Esophagus squamous epithelium (tissue), 5 donors: ENCODE results near the gene KRT86. TPM values are rescaled to one million over a fixed set of nuclear protein-coding genes. Genes with fewer than 3 reads are reported as not detected.

Experiments used
- DNase-seq: peaks from one replicate; lab custom pipeline; 2025; lab: John Stamatoyannopoulos, UW
- H3K27ac ChIP-seq, 4 donors: fragments of 200-600 bp; sonication (generic); one replicate each; pipeline ENCODE4 v1.5.1; 2016 to 2019; ENCODE audit warnings: mild to moderate bottlenecking in 1 of 4
- H3K27me3 ChIP-seq, 4 donors: fragments of 200-600 bp; sonication (generic); 1 replicate in 3 of 4; 2 replicates in 1 of 4; pipeline versions ENCODE4 v1.5.1 to v1.6.0; 2017 to 2021; ENCODE audit warnings: antibody characterized with exemption in 1 of 4
- H3K36me3 ChIP-seq, 3 donors: fragments of 200-600 bp; sonication (generic); one replicate each; pipeline ENCODE4 v1.5.1; 2016 to 2019
- H3K4me1 ChIP-seq, 3 donors: fragments of 200-600 bp; sonication (generic); one replicate each; pipeline ENCODE4 v1.5.1; 2017 to 2019
- H3K4me3 ChIP-seq, 4 donors: fragments of 200-600 bp; sonication (generic); 1 replicate in 3 of 4; 2 replicates in 1 of 4; pipeline ENCODE4 v1.5.1; 2016 to 2019; ENCODE audit warnings: mild to moderate bottlenecking in 2 of 4, moderate library complexity in 1 of 4
- H3K9me3 ChIP-seq, 3 donors: fragments of 200-600 bp; sonication (generic); one replicate each; pipeline ENCODE4 v1.5.1; 2016 to 2019
- POLR2A ChIP-seq, 4 donors: fragments of 450-650 bp; IDR thresholded peaks; one replicate each; pipeline ENCODE4 v1.6.1; 2017; ENCODE audit warnings: antibody characterized with exemption in 4 of 4, mild to moderate bottlenecking in 4 of 4, moderate library complexity in 3 of 4
- WGBS, 2 donors: methylation state at CpG; one replicate each; pipeline ENCODE4 v1.1.5; 2018; 5-methylcytosine and 5-hydroxymethylcytosine counted together
- intact Hi-C: fragments of 100-400 bp; cut with DNase I; formaldehyde crosslinking; loops from one replicate; pipeline ENCODE4 v1.15.0; 2022
- total RNA-seq, 4 donors: library from RNA; depleted of rRNA; stranded (reverse); fragments of >200 nt; gene quantifications; one replicate each; pipeline ENCODE4 v1.1.0, GENCODE V29; 2016
- TF ChIP-seq, protein P1 (sequence below), 6 experiments: fragments of 450-650 bp in 4 of 6; fragments of 200-600 bp in 2 of 6; sonication (generic) in 2 of 6; IDR thresholded peaks; one replicate each; pipeline ENCODE4 v1.5.1; 2016 to 2019; ENCODE audit warnings: antibody characterized with exemption in 6 of 6, mild to moderate bottlenecking in 4 of 6, moderate library complexity in 4 of 6
- donor health status: DM: yes; HTN: yes; CAD: no.

Gene KRT86
- total RNA-seq, 4 donors from 2014 or later = not detected

DNA sequence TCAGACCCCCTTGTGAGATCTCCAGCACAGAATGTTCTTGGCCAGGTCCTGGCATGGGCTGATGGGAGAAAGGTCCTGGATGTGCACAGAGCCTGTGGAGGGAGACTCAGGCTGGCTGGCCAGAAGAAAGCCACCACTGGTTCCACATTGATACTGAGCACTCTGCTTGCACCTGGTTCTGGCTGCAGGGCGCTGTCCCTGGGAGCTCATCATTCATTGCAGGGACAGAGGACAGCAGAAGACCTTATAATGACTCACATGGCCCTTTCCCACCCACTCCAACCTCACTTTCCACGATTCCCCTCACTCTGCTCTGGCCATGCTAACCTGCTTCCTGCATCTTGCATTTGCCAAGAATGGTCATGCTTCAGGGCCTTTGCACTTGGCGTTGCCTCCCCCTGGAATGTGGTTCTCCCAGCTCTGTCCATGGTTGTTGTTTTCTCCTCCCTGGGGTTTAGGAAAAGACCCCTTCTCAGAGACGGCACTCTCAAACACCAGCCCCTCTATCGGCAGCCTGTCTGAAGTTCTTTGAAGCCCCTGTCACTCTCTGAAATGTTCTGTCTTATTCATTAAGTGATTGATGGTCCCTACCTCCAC is 31.1 kb upstream of the KRT86 start:
- Histone ChIP-seq H3K9me3 (no peaks in the 10 kb centered on the region), H3K4me3 (peak overlapping the region in 1 of 4 donors; percentile 37), H3K27me3 (peaks cover 0 to 5% (median 0%) of the 10 kb centered on the region in 4 donors), H3K27ac (peak overlapping the region; percentile 74 to 85 (median 84)), H3K4me1 (peaks cover 20 to 67% (median 27%) of the 10 kb centered on the region in 3 donors), H3K36me3 (no peaks in the 10 kb centered on the region)
- intact Hi-C loops = no loop called here
- no peak for TF ChIP-seq POLR2A (IDR thresholded peaks at IDR 0.05)
- TF ChIP-seq, protein P1, sequence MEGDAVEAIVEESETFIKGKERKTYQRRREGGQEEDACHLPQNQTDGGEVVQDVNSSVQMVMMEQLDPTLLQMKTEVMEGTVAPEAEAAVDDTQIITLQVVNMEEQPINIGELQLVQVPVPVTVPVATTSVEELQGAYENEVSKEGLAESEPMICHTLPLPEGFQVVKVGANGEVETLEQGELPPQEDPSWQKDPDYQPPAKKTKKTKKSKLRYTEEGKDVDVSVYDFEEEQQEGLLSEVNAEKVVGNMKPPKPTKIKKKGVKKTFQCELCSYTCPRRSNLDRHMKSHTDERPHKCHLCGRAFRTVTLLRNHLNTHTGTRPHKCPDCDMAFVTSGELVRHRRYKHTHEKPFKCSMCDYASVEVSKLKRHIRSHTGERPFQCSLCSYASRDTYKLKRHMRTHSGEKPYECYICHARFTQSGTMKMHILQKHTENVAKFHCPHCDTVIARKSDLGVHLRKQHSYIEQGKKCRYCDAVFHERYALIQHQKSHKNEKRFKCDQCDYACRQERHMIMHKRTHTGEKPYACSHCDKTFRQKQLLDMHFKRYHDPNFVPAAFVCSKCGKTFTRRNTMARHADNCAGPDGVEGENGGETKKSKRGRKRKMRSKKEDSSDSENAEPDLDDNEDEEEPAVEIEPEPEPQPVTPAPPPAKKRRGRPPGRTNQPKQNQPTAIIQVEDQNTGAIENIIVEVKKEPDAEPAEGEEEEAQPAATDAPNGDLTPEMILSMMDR (IDR thresholded peaks at IDR 0.05) = no peak
- 30 to 37% methylated on average over 5 of the region's 5 CpGs for WGBS, 2 donors
- no peak for DNase-seq

DNA sequence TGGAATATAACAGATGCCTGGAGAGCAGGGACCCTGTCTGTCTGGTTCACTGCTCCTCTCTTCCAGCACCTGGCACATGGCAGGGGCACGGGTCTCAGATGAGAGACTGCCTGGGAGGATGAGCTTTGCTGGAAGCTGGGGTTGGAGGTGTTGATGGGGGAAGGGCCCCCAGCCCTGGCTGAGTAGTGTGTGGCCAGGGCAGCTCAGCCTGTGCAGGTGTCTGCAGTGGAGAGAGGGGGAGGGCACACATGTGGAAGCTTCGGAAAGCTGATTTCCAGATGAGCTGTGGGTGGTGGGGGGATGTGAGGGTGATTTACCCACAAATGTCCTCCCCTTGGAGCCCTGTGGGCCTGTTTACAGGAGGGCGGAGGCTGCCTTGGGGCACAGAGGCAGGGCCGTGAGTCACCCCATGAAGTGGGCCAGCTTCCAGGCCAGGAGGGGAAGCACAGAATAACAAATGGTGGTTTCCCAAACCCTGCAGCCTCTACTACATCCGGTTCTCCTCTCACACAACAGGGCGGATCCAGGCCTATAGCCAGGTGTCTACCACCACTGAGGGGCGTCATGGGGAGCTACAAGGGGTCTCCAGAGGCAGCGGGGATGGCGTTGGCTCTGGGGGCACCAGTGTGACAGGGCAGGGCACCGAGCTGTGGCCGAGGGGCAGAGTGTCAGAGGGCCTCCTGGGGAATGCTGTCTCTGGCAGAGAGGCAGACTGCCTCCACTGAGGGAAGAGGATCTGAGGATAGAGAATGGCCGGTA is 30.4 kb upstream of the KRT86 start:
- Histone ChIP-seq H3K4me3 (peak overlapping the region in 1 of 4 donors; percentile 37), H3K36me3 (no peaks in the 10 kb centered on the region), H3K27ac (peak overlapping the region; percentile 74 to 85 (median 84)), H3K4me1 (peaks cover 20 to 73% (median 29%) of the 10 kb centered on the region in 3 donors), H3K27me3 (peaks cover 0 to 12% (median 0%) of the 10 kb centered on the region in 4 donors), H3K9me3 (no peaks in the 10 kb centered on the region)
- peak; percentile 37 for DNase-seq
- TF ChIP-seq, protein P1 (IDR thresholded peaks at IDR 0.05) = no peak
- no peak for TF ChIP-seq POLR2A (IDR thresholded peaks at IDR 0.05)
- intact Hi-C loops = no loop called here
- 17 to 21% methylated on average over 8 to 9 of the region's 12 CpGs for WGBS, 2 donors

DNA sequence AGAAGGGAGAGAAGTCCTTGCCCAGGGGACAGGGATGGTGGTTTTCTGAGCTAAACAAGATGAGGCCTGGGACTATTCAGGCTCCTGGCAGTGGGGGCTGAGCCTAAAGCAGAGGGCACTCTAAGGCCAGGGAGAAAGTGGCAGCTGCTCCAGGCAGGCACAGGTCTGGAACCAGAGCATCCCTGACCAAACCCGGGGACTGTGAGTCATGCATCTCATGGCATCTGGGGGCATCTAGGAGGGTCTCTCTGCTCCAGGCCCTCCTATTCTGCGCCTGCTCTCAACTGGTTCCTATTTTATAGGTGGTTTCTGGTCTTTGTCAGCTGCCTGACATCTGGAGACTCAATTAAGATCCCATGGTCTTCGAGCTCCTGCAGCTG is 29.8 kb upstream of the KRT86 start:
- intact Hi-C loops = no loop called here
- no peak for DNase-seq
- 40 to 54% methylated on average over 2 to 3 of the region's 3 CpGs for WGBS, 2 donors
- no peak overlapping the region for H3K4me3 ChIP-seq
- no peaks in the 10 kb centered on the region for H3K9me3 ChIP-seq
- H3K36me3 ChIP-seq = no peaks in the 10 kb centered on the region
- H3K27ac ChIP-seq = peak overlapping the region; percentile 74 to 85 (median 84)
- TF ChIP-seq POLR2A (IDR thresholded peaks at IDR 0.05) = no peak
- TF ChIP-seq, protein P1 (IDR thresholded peaks at IDR 0.05) = no peak
- peaks cover 20 to 76% (median 33%) of the 10 kb centered on the region in 3 donors for H3K4me1 ChIP-seq
- H3K27me3 ChIP-seq = peaks cover 0 to 18% (median 0%) of the 10 kb centered on the region in 4 donors

DNA sequence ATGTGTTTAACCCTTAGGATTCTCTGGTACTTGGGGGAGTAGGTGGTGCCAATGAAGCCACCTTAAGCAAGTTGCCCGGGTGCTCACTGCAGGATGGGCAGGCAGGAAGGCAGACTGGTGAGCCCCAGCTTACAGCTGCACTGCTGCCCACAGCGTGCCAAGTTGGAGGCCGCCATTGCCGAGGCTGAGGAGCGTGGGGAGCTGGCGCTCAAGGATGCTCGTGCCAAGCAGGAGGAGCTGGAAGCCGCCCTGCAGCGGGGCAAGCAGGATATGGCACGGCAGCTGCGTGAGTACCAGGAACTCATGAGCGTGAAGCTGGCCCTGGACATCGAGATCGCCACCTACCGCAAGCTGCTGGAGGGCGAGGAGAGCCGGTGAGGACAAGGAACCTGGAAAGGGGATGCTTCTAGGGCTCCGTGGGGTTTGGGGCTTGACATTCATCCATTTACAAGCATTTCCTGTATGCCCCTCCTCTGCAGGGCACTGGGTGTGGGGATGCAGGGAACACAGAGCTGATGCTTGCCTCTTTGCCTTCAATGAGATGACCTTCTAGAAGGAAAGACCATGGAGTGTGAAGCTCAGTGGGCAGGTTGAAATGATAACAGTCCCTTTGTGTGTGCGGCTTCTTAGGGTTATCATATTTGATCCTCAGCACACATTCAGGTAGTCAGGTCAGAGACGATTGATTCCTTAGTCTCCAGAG is 29.0 kb upstream of the KRT86 start:
- intact Hi-C loops = no loop called here

More for the DNA sequence above, 29.0 kb upstream of the KRT86 start:
- H3K4me1 ChIP-seq = peaks cover 20 to 74% (median 33%) of the 10 kb centered on the region in 3 donors
- no peak for DNase-seq
- 61 to 68% methylated on average over 10 to 16 of the region's 20 CpGs for WGBS, 2 donors
- H3K4me3 ChIP-seq = no peak overlapping the region
- no peak for TF ChIP-seq POLR2A (IDR thresholded peaks at IDR 0.05)
- TF ChIP-seq, protein P1 (IDR thresholded peaks at IDR 0.05) = no peak
- no peaks in the 10 kb centered on the region for H3K9me3 ChIP-seq
- no peaks in the 10 kb centered on the region for H3K36me3 ChIP-seq
- H3K27ac ChIP-seq = peak overlapping the region in 1 of 4 donors; percentile 3
- H3K27me3 ChIP-seq = peaks cover 0 to 26% (median 0%) of the 10 kb centered on the region in 4 donors
